Osteoblast (primary cell): ENCODE results near the gene SGPL1. TPM values are rescaled to one million over a fixed set of nuclear protein-coding genes. Genes with fewer than 3 reads are reported as not detected.

Experiments
- DNase-seq: peaks from one replicate; pipeline ENCODE4 v3.0.0; 2011; ENCODE audit warnings: low spot score, mixed read lengths; ENCODE audit not compliant: insufficient read length; ENCODE audit errors: missing footprints
- H2AFZ ChIP-seq: 2 replicates; pipeline ENCODE4 v1.6.0; 2011; ENCODE audit warnings: mild to moderate bottlenecking, low read length
- H3K27ac ChIP-seq: 2 replicates; pipeline ENCODE4 v1.5.1; 2011; ENCODE audit warnings: mild to moderate bottlenecking, low read depth, low read length, moderate library complexity
- H3K27me3 ChIP-seq: 2 replicates; pipeline ENCODE4 v1.6.0; 2012; ENCODE audit warnings: mild to moderate bottlenecking, control low read depth, inconsistent platforms, low read length, moderate library complexity; ENCODE audit not compliant: insufficient read depth
- H3K36me3 ChIP-seq: 2 replicates; pipeline ENCODE4 v1.5.1; 2011; ENCODE audit warnings: mild to moderate bottlenecking, low read length, control low read depth, moderate library complexity; ENCODE audit not compliant: insufficient read depth
- H3K4me1 ChIP-seq: 2 replicates; pipeline ENCODE4 v1.5.1; 2011; ENCODE audit warnings: mild to moderate bottlenecking, low read length, control low read depth, moderate library complexity; ENCODE audit not compliant: insufficient read depth
- H3K4me2 ChIP-seq: 2 replicates; pipeline ENCODE4 v1.6.0; 2011; ENCODE audit warnings: mild to moderate bottlenecking, low read length; ENCODE audit not compliant: insufficient read depth
- H3K4me3 ChIP-seq: fragments of 200-600 bp; sonication (generic); 3 replicates; pipeline ENCODE4 v1.5.1; 2012; ENCODE audit warnings: mild to moderate bottlenecking, low read length, inconsistent platforms; ENCODE audit not compliant: insufficient read depth
- H3K79me2 ChIP-seq: 2 replicates; pipeline ENCODE4 v1.6.0; 2012; ENCODE audit warnings: mild to moderate bottlenecking, low read length, control low read depth, inconsistent platforms; ENCODE audit not compliant: insufficient read depth
- H3K9me3 ChIP-seq: 2 replicates; pipeline ENCODE4 v1.5.1; 2011; ENCODE audit warnings: low read depth, low read length, control low read depth
- H4K20me1 ChIP-seq: 2 replicates; pipeline ENCODE4 v1.6.0; 2012; ENCODE audit warnings: mild to moderate bottlenecking, low read length, control low read depth; ENCODE audit not compliant: insufficient read depth
- total RNA-seq: library from RNA; depleted of rRNA; stranded (reverse); fragments of >200 nt; gene quantifications from 2 replicates; pipeline ENCODE4 v1.2.3, GENCODE V29; 2012
- TF ChIP-seq, protein P1 (sequence below): IDR thresholded peaks from 2 replicates; pipeline ENCODE4 v1.5.1; 2011; ENCODE audit warnings: mild to moderate bottlenecking, low read depth, low read length, moderate library complexity; ENCODE audit errors: extremely low read depth

SGPL1 gene
- total RNA-seq, 1 donor, result 47.4 TPM

DNA sequence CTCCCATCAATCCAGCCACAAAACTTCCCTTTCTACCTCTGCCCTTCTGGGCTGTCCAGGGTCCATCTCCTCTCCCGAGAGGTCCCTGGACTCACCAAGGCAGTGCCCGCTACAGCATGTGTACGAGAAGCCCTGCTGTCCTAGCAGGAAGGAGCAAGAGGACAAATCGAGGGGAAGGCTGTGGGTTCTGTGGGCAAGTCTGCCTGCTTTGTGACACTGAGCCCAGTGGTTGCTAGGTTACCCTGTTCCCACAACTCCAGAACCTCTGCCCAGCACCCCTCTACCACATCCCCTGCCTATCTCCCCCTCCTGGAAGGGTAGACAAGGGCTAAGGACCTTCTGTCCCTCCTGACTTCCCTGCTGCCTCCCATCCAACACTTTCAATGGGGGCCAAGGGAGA, 30.6 kb upstream of the SGPL1 start, which contains the start of gene TBATA:
TBATA (minus strand) TSS at position 188 of the 400 bp plus-strand sequence. CDS start 1,998 bp downstream, outside the sequence.
- peaks cover 24% of the 10 kb centered on the region for H3K27me3 ChIP-seq
- H4K20me1 ChIP-seq, result no peaks in the 10 kb centered on the region
- peaks cover 6% of the 10 kb centered on the region for H3K4me1 ChIP-seq
- H3K36me3 ChIP-seq, result no peaks in the 10 kb centered on the region
- H3K27ac ChIP-seq, result no peak within 1 kb of the TSS
- H3K9me3 ChIP-seq, result no peaks in the 10 kb centered on the region
- H3K4me2 ChIP-seq, result no peak within 1 kb of the TSS
- peak within 1 kb of the TSS; percentile 32 for H2AFZ ChIP-seq
- no peak for DNase-seq
- TF ChIP-seq, protein P1, sequence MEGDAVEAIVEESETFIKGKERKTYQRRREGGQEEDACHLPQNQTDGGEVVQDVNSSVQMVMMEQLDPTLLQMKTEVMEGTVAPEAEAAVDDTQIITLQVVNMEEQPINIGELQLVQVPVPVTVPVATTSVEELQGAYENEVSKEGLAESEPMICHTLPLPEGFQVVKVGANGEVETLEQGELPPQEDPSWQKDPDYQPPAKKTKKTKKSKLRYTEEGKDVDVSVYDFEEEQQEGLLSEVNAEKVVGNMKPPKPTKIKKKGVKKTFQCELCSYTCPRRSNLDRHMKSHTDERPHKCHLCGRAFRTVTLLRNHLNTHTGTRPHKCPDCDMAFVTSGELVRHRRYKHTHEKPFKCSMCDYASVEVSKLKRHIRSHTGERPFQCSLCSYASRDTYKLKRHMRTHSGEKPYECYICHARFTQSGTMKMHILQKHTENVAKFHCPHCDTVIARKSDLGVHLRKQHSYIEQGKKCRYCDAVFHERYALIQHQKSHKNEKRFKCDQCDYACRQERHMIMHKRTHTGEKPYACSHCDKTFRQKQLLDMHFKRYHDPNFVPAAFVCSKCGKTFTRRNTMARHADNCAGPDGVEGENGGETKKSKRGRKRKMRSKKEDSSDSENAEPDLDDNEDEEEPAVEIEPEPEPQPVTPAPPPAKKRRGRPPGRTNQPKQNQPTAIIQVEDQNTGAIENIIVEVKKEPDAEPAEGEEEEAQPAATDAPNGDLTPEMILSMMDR, result no peak
- no peaks in the 10 kb centered on the region for H3K79me2 ChIP-seq
- H3K4me3 ChIP-seq, result no peak within 1 kb of the TSS

DNA sequence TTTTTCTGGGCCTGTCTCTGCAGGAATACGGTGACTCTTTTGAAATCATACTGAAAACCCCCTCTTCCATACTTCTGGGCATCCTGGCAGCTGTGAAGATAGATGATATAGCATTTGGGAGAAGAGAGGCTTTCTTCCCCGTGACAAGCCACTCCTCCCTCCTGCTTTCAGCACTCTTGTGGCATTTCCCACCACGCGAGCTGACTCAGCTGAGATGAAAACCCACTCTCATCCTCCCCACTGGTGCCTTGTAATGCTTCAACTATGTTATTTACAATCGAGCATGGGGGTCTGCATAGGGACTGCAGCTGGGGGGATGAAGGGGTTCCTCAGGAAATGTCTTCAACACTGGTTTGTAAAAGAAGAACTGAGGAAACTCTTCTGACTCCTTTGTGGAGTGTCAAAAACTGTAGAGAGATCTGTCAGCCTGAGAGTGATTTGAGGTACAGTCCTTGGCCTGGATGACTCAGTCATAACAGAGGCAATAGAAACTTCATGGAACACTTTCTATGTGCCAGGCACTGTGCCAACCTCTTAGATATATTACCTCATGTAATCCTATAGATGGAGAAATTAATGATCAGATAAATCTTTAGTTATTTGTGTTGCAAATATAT, 28.8 kb upstream of the SGPL1 start:
- DNase-seq, result peak; percentile 84
- no peaks in the 10 kb centered on the region for H3K79me2 ChIP-seq
- H3K4me1 ChIP-seq, result peaks cover 6% of the 10 kb centered on the region
- H3K36me3 ChIP-seq, result no peaks in the 10 kb centered on the region
- H3K27ac ChIP-seq, result no peak overlapping the region
- no peaks in the 10 kb centered on the region for H4K20me1 ChIP-seq
- no peaks in the 10 kb centered on the region for H3K9me3 ChIP-seq
- peak overlapping the region; percentile 1 for H2AFZ ChIP-seq
- H3K4me2 ChIP-seq, result no peak overlapping the region
- no peak overlapping the region for H3K4me3 ChIP-seq
- peaks cover 37% of the 10 kb centered on the region for H3K27me3 ChIP-seq
- TF ChIP-seq, protein P1, result no peak

DNA sequence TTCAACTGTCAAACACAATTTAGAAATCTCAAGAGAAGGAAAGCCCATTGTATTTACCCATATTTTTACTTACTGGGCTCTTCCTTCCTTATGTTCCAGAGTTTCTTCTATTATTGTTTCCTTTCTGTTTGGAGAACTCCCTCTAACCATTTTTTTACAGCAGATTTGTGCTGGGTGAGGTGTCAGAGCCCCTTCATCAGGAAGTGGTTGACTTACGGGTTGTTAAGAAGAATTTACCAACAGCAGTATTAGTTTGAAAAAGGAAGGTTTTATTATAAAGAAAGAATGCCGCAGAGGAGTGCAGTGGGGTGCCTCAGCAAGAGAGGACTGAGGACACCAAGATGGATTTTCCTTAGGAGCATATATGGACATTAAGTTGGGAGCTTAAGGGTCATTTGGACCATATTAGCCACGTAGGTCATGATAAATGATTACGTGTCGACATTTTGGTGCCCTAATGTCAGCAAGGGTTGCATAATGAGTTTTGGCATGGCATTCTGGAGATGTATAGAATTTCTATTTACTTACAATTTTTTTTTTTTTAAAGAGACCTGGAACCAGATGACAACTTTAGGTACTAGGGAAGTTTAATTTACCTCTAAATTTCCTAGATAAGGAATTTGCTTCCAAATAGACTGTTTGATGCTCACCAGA, 24.2 kb upstream of the SGPL1 start:
- peaks cover 31% of the 10 kb centered on the region for H3K27me3 ChIP-seq
- H3K4me1 ChIP-seq, result peaks cover 4% of the 10 kb centered on the region
- no peaks in the 10 kb centered on the region for H4K20me1 ChIP-seq
- H3K4me2 ChIP-seq, result no peak overlapping the region
- H3K36me3 ChIP-seq, result no peaks in the 10 kb centered on the region
- no peak overlapping the region for H3K4me3 ChIP-seq
- TF ChIP-seq, protein P1, result no peak
- no peaks in the 10 kb centered on the region for H3K9me3 ChIP-seq
- no peak overlapping the region for H2AFZ ChIP-seq
- no peak for DNase-seq
- no peak overlapping the region for H3K27ac ChIP-seq
- no peaks in the 10 kb centered on the region for H3K79me2 ChIP-seq

DNA sequence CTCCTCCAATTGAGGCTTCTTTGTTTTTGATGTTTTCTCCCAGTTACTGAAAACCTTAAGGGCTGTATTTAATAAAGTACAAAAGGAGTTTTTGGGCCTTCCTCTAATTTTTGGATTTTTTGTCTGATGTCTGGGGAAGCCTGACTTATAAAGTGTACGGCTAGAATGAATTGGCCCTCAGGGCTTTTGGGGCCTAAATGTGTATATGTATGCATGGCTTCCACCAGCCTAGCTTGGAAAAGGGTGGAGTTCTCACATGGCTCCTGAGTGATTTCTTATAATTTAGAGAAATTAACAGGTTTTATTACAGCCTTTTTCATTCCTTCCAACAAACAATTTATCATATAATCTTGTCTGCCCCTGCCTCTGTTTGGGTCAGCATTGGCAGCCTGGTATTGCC, 20.1 kb upstream of the SGPL1 start:
- Histone ChIP-seq H3K36me3 (no peaks in the 10 kb centered on the region), H2AFZ (no peak overlapping the region), H3K4me2 (no peak overlapping the region), H3K79me2 (no peaks in the 10 kb centered on the region), H3K27ac (no peak overlapping the region), H3K27me3 (peaks cover 25% of the 10 kb centered on the region), H3K9me3 (no peaks in the 10 kb centered on the region), H3K4me3 (no peak overlapping the region), H3K4me1 (no peaks in the 10 kb centered on the region), H4K20me1 (no peaks in the 10 kb centered on the region)
- TF ChIP-seq, protein P1, result no peak
- DNase-seq, result no peak
